DND-41 (cell line): ENCODE measurements around the gene SLC16A1.

ENCODE experiments used
- CTCF ChIP-seq: IDR thresholded peaks from 2 replicates; pipeline ENCODE4 v1.5.1; 2012; ENCODE audit warnings: borderline replicate concordance, low read length, moderate library complexity, mild to moderate bottlenecking; ENCODE audit not compliant: poor library complexity, severe bottlenecking; ENCODE audit errors: extremely low read depth
- EZH2 ChIP-seq: IDR thresholded peaks from 3 replicates; pipeline ENCODE4 v1.6.1; 2012; ENCODE audit warnings: borderline replicate concordance, low read depth, mild to moderate bottlenecking, moderate library complexity, low read length, inconsistent platforms; ENCODE audit not compliant: severe bottlenecking

GRCh38 chr1:112950426-112950825, 5.6 kb downstream of the SLC16A1 start:
- TF ChIP-seq EZH2 (no peak), CTCF (no peak)
